Measurements from ENCODE around the gene CBY3. TPM values are rescaled to one million over a fixed set of nuclear protein-coding genes. Genes with fewer than 3 reads are reported as not detected.
"Not testable (repeated sequence)": the region's sequence is repeated elsewhere in the genome, so short reads cannot be mapped to it uniquely, and the experiment has no call there.

CBY3 gene
- polyA plus RNA-seq = 0.64 TPM

- Mint-ChIP-seq H3K4me1 (peaks cover 9 to 17% (median 14%) of the 10 kb centered on the region in 3 donors), H3K4me3 (peak within 1 kb of the TSS; percentile 31 to 87 (median 64)), H3K27me3 (no peaks in the 10 kb centered on the region), H3K27ac (peak within 1 kb of the TSS; percentile 53 to 60 (median 60)), H3K9me3 (no peaks in the 10 kb centered on the region), H3K36me3 (peaks cover 1% of the 10 kb centered on the region)
Measured at GRCh38 chr5:179680780-179681401, at the start of gene CBY3. Gene CBY3 (minus strand): TSS chr5:179681034. CDS start chr5:179680918, 116 bp downstream.

GRCh38 chr5:179730356-179730755 is 49.5 kb upstream of the CBY3 start:
- Mint-ChIP-seq H3K27ac (peak overlapping the region in 1 of 3 donors; percentile 56), H3K9me3 (no peaks in the 10 kb centered on the region), H3K4me3 (peak overlapping the region in 1 of 4 donors; percentile 53), H3K36me3 (peaks cover 2% of the 10 kb centered on the region), H3K4me1 (peaks cover 15 to 32% (median 31%) of the 10 kb centered on the region in 3 donors), H3K27me3 (no peaks in the 10 kb centered on the region)

- H3K4me1 Mint-ChIP-seq = peaks cover 14 to 29% (median 29%) of the 10 kb centered on the region in 3 donors
- no peaks in the 10 kb centered on the region for H3K27me3 Mint-ChIP-seq
- peak overlapping the region in 2 of 3 donors; percentile 1 to 56 for H3K27ac Mint-ChIP-seq
- H3K4me3 Mint-ChIP-seq = peak overlapping the region in 1 of 4 donors; percentile 53
- H3K9me3 Mint-ChIP-seq = no peaks in the 10 kb centered on the region
- peaks cover 2% of the 10 kb centered on the region for H3K36me3 Mint-ChIP-seq
Measured at GRCh38 chr5:179729727-179730126, 48.9 kb upstream of the CBY3 start.

GRCh38 chr5:179729303-179729702 is 48.5 kb upstream of the CBY3 start:
- H3K4me3 Mint-ChIP-seq = peak overlapping the region in 1 of 4 donors; percentile 53
- no peak overlapping the region for H3K27ac Mint-ChIP-seq
- H3K9me3 Mint-ChIP-seq = no peaks in the 10 kb centered on the region
- H3K27me3 Mint-ChIP-seq = no peaks in the 10 kb centered on the region
- peaks cover 10 to 25% (median 25%) of the 10 kb centered on the region in 3 donors for H3K4me1 Mint-ChIP-seq
- H3K36me3 Mint-ChIP-seq = peaks cover 4% of the 10 kb centered on the region

- no peaks in the 10 kb centered on the region for H3K9me3 Mint-ChIP-seq
- no peaks in the 10 kb centered on the region for H3K27me3 Mint-ChIP-seq
- peak overlapping the region in 1 of 4 donors; percentile 8 for H3K4me3 Mint-ChIP-seq
- H3K4me1 Mint-ChIP-seq = peaks cover 7 to 18% (median 10%) of the 10 kb centered on the region in 3 donors
- peaks cover 4% of the 10 kb centered on the region for H3K36me3 Mint-ChIP-seq
- peak overlapping the region in 2 of 3 donors; percentile 81 to 86 for H3K27ac Mint-ChIP-seq
Measured at GRCh38 chr5:179727106-179727505, 46.3 kb upstream of the CBY3 start.

GRCh38 chr5:179724163-179724562 is 43.3 kb upstream of the CBY3 start:
- Mint-ChIP-seq H3K4me1 (peaks cover 6 to 10% (median 9%) of the 10 kb centered on the region in 3 donors), H3K27me3 (no peaks in the 10 kb centered on the region), H3K36me3 (peaks cover 4% of the 10 kb centered on the region), H3K27ac (peak overlapping the region in 1 of 3 donors; percentile 93), H3K9me3 (no peaks in the 10 kb centered on the region), H3K4me3 (no peak overlapping the region)

GRCh38 chr5:179720222-179720621 is 39.4 kb upstream of the CBY3 start:
- Mint-ChIP-seq H3K36me3 (peaks cover 2% of the 10 kb centered on the region), H3K9me3 (no peaks in the 10 kb centered on the region), H3K27ac (peak overlapping the region in 1 of 3 donors; percentile 39), H3K4me3 (no peak overlapping the region), H3K4me1 (peaks cover 0 to 3% (median 1%) of the 10 kb centered on the region in 3 donors), H3K27me3 (no peaks in the 10 kb centered on the region)

- H3K4me3 Mint-ChIP-seq = no peak overlapping the region
- no peaks in the 10 kb centered on the region for H3K36me3 Mint-ChIP-seq
- no peaks in the 10 kb centered on the region for H3K27me3 Mint-ChIP-seq
- no peaks in the 10 kb centered on the region for H3K9me3 Mint-ChIP-seq
- peaks cover 0 to 1% (median 0%) of the 10 kb centered on the region in 3 donors for H3K4me1 Mint-ChIP-seq
- peak overlapping the region in 1 of 3 donors; percentile 26 for H3K27ac Mint-ChIP-seq
Measured at GRCh38 chr5:179716286-179716685, 35.5 kb upstream of the CBY3 start.

- H3K27ac Mint-ChIP-seq = peak overlapping the region; percentile 31 to 99 (median 96)
Measured at GRCh38 chr5:179700401-179700918, 19.6 kb upstream of the CBY3 start.

GRCh38 chr5:179699616-179700237 is 18.9 kb upstream of the CBY3 start:
- Mint-ChIP-seq H3K36me3 (peaks cover 4% of the 10 kb centered on the region), H3K4me1 (peaks cover 29 to 36% (median 32%) of the 10 kb centered on the region in 3 donors), H3K9me3 (no peaks in the 10 kb centered on the region), H3K27me3 (no peaks in the 10 kb centered on the region), H3K4me3 (peak overlapping the region; percentile 94 to 99 (median 98)), H3K27ac (peak overlapping the region; percentile 96 to 99 (median 99))

More at GRCh38 chr5:179700401-179700918, 19.6 kb upstream of the CBY3 start:
- Mint-ChIP-seq H3K36me3 (peaks cover 4% of the 10 kb centered on the region), H3K4me3 (peak overlapping the region; percentile 94 to 99 (median 98)), H3K27me3 (no peaks in the 10 kb centered on the region), H3K4me1 (peaks cover 33 to 38% (median 34%) of the 10 kb centered on the region in 3 donors), H3K9me3 (no peaks in the 10 kb centered on the region)

- no peaks in the 10 kb centered on the region for H3K27me3 Mint-ChIP-seq
- H3K27ac Mint-ChIP-seq = peak within 1 kb of the TSS; percentile 96 to 99 (median 99)
- H3K9me3 Mint-ChIP-seq = no peaks in the 10 kb centered on the region
- H3K36me3 Mint-ChIP-seq = peaks cover 6% of the 10 kb centered on the region
- peak within 1 kb of the TSS; percentile 94 to 99 (median 98) for H3K4me3 Mint-ChIP-seq
- H3K4me1 Mint-ChIP-seq = peaks cover 34 to 35% (median 35%) of the 10 kb centered on the region in 3 donors
Measured at GRCh38 chr5:179698935-179699615, 18.2 kb upstream of the CBY3 start, which contains the start of gene CANX. Gene CANX (plus strand): TSS chr5:179698967. CDS start chr5:179705682, 6,715 bp downstream.

GRCh38 chr5:179697993-179698934 is 17.4 kb upstream of the CBY3 start:
- H3K36me3 Mint-ChIP-seq = peaks cover 2% of the 10 kb centered on the region

GRCh38 chr5:179697543-179697942 is 16.7 kb upstream of the CBY3 start:
- not testable (repeated sequence) for H3K9me3 Mint-ChIP-seq, H3K27me3 Mint-ChIP-seq, H3K36me3 Mint-ChIP-seq
- Mint-ChIP-seq H3K4me3 (peak overlapping the region in 3 of 4 donors; percentile 94 to 99 (median 99)), H3K4me1 (peaks cover 26 to 27% (median 26%) of the 10 kb centered on the region in 3 donors), H3K27ac (peak overlapping the region; percentile 96 to 99 (median 99))

More at GRCh38 chr5:179697993-179698934, 17.4 kb upstream of the CBY3 start:
- peaks cover 27 to 28% (median 27%) of the 10 kb centered on the region in 3 donors for H3K4me1 Mint-ChIP-seq
- H3K4me3 Mint-ChIP-seq = peak overlapping the region; percentile 94 to 99 (median 98)
- H3K27ac Mint-ChIP-seq = peak overlapping the region; percentile 96 to 99 (median 99)
- no peaks in the 10 kb centered on the region for H3K9me3 Mint-ChIP-seq
- H3K27me3 Mint-ChIP-seq = no peaks in the 10 kb centered on the region

- no peaks in the 10 kb centered on the region for H3K27me3 Mint-ChIP-seq
- H3K4me3 Mint-ChIP-seq = peak overlapping the region in 3 of 4 donors; percentile 27 to 99 (median 70)
- H3K36me3 Mint-ChIP-seq = peaks cover 2% of the 10 kb centered on the region
- peak overlapping the region in 2 of 3 donors; percentile 96 to 99 for H3K27ac Mint-ChIP-seq
- no peaks in the 10 kb centered on the region for H3K9me3 Mint-ChIP-seq
- peaks cover 22 to 27% (median 22%) of the 10 kb centered on the region in 3 donors for H3K4me1 Mint-ChIP-seq
Measured at GRCh38 chr5:179697108-179697507, 16.3 kb upstream of the CBY3 start.
